Lung (tissue), 12 donors: ENCODE measurements around the gene TMEM231. TPM values are rescaled to one million over a fixed set of nuclear protein-coding genes. Genes with fewer than 3 reads are reported as not detected.

Source experiments
- ATAC-seq: fragments of 200-7000 bp; cut with Tn5 transposase; one replicate; pipeline ENCODE4 v1.9.1; 2020; ENCODE audit warnings: moderate number of reproducible peaks; ENCODE audit not compliant: insufficient read depth, low FRiP score
- DNase-seq, 3 donors: peaks; one replicate each; pipeline ENCODE4 v3.0.0-alpha.2; 2013 to 2017
- H3K27ac ChIP-seq, 2 donors: one replicate each; pipeline ENCODE4 v1.5.1; 2013; ENCODE audit warnings: mild to moderate bottlenecking in 2 of 2, moderate library complexity in 2 of 2, control low read depth in 1 of 2, inconsistent platforms in 1 of 2, low read depth in 1 of 2, low read length in 1 of 2
- H3K27me3 ChIP-seq, 3 donors: one replicate each; pipeline ENCODE4 v1.5.1; 2013; ENCODE audit warnings: low read length in 2 of 3; ENCODE audit not compliant: control insufficient read depth in 3 of 3, insufficient read depth in 3 of 3
- H3K36me3 ChIP-seq, 4 donors: one replicate each; pipeline ENCODE4 v1.5.1; 2013; ENCODE audit warnings: low read length in 4 of 4, mild to moderate bottlenecking in 1 of 4, moderate library complexity in 1 of 4; ENCODE audit not compliant: control insufficient read depth in 4 of 4, insufficient read depth in 4 of 4
- H3K4me1 ChIP-seq, 5 donors: one replicate each; pipeline ENCODE4 v1.5.1; 2013; ENCODE audit warnings: low read length in 5 of 5, mild to moderate bottlenecking in 2 of 5, moderate library complexity in 1 of 5; ENCODE audit not compliant: control insufficient read depth in 5 of 5, insufficient read depth in 5 of 5
- H3K4me3 ChIP-seq: one replicate; pipeline ENCODE4 v1.5.1; 2013; ENCODE audit warnings: mild to moderate bottlenecking, control low read depth, moderate library complexity
- H3K9ac ChIP-seq, 2 donors: one replicate each; pipeline ENCODE4 v1.5.1; 2013; ENCODE audit warnings: low read length in 2 of 2, control low read depth in 1 of 2; ENCODE audit not compliant: insufficient read depth in 1 of 2
- H3K9me3 ChIP-seq, 4 donors: one replicate each; pipeline ENCODE4 v1.5.1; 2013; ENCODE audit warnings: low read length in 3 of 4, mild to moderate bottlenecking in 1 of 4, moderate library complexity in 1 of 4; ENCODE audit not compliant: control insufficient read depth in 4 of 4, insufficient read depth in 3 of 4
- WGBS, 2 donors: extraction: QIAGEN DNeasy Blood & Tissue Kit; methylation state at CpG; one replicate each; pipeline ENCODE4 v1.1.7; 2013; 5-methylcytosine and 5-hydroxymethylcytosine counted together
- polyA plus RNA-seq, 2 donors: library from polyadenylated mRNA; stranded (reverse); fragments of 200-250 nt; gene quantifications; one replicate each; pipeline ENCODE4 v1.2.1, GENCODE V29; 2013
- total RNA-seq, 2 donors: library from RNA; depleted of rRNA in 1 of 2; stranded (reverse); fragments of >200 nt in 1 of 2; gene quantifications; one replicate each; pipeline ENCODE4 v1.2.1, GENCODE V29; 2014 to 2021
- TF ChIP-seq, protein P1 (sequence below): IDR thresholded peaks from 2 replicates; pipeline ENCODE4 v1.5.1; 2012; ENCODE audit warnings: mild to moderate bottlenecking; ENCODE audit errors: control extremely low read depth, extremely low read depth
- donor health status: control.
- donor health status: control.
- donor health status: Bipolar disorder and iron deficiency.
- donor health status: healthy.
- donor health status: DM: yes; HTN: yes; CAD: no.

The TMEM231 gene
- total and polyA plus RNA-seq, 4 donors: 9.3 to 88.5 (median 35.2) TPM

DNA sequence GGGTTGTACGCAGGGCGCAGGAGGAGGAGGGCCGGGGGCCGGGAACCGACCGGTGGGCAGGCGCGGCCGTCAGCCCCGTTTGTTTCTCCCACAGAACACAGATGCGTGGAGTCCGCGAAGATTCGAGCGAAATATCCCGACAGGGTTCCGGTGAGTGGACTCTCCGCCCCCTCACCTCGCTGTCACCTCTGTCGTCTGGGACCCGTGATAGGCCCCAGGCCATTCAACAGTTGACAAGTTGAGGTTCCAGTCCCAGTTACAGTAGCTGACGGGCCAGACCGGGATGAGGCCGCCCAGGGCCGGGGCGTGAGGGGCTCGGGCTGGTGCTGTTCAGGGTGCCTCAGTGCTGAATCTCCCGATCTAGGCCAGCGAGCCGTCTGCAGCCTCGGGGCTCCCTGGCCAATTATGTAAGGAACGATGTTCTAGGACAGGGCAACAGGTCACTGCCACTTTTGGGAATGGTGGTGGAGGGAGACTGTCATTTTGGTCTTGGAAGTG is 10.8 kb upstream of the TMEM231 start:
- Histone ChIP-seq H3K9me3 (no peaks in the 10 kb centered on the region), H3K4me1 (peaks cover 5 to 13% (median 10%) of the 10 kb centered on the region in 5 donors), H3K27ac (peak overlapping the region; percentile 88 to 89), H3K4me3 (peak overlapping the region; percentile 93), H3K27me3 (peaks cover 0 to 7% (median 0%) of the 10 kb centered on the region in 3 donors), H3K9ac (peak overlapping the region; percentile 70 to 81), H3K36me3 (peaks cover 0 to 39% (median 26%) of the 10 kb centered on the region in 4 donors)
- TF ChIP-seq, protein P1, sequence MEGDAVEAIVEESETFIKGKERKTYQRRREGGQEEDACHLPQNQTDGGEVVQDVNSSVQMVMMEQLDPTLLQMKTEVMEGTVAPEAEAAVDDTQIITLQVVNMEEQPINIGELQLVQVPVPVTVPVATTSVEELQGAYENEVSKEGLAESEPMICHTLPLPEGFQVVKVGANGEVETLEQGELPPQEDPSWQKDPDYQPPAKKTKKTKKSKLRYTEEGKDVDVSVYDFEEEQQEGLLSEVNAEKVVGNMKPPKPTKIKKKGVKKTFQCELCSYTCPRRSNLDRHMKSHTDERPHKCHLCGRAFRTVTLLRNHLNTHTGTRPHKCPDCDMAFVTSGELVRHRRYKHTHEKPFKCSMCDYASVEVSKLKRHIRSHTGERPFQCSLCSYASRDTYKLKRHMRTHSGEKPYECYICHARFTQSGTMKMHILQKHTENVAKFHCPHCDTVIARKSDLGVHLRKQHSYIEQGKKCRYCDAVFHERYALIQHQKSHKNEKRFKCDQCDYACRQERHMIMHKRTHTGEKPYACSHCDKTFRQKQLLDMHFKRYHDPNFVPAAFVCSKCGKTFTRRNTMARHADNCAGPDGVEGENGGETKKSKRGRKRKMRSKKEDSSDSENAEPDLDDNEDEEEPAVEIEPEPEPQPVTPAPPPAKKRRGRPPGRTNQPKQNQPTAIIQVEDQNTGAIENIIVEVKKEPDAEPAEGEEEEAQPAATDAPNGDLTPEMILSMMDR: no peak
- DNase-seq (peak in 2 of 3 donors; percentile 16 to 19), ATAC-seq (no peak)
- 2 to 5% methylated on average over 32 of the region's 32 CpGs for WGBS, 2 donors

DNA sequence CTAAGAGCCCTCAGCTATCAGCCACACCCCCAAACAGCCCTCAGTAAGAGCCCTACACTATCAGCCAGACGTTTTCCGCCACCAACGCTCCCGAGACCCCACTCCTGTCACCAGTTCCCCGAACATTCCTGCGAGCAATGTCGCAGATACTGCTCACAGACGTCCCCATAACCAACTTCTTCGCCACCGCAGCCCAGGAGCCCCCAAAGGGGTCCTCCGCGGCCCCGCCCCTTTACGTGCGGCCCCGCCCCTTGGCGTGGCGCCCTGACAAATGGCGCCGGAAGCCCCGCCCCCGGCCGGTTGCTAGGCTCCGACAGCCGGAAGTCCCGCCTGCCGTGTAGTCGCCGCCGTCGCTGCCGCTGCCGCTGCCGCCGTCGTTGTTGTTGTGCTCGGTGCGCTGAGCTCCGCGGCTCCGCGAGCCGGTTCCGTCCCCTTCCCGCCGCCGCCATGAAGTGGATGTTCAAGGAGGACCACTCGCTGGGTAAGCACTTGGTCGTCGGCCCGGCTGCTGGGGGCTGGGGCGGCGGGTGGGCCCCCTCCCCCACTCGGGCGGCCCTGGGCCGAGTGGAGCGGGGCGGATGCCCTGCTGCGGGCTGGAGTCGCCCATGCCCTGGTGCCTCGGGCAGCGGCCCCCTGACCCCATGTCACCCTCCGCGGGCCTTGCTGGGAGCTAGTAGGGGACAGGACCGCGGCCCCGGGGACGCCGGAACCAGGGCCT is 10.1 kb upstream of the TMEM231 start, which contains the start of gene GABARAPL2:
Gene GABARAPL2 (plus strand): TSS at position 340 of the 718 bp plus-strand sequence. CDS start 108 bp downstream, at position 448.
- WGBS, 2 donors: 0 to 1% methylated on average over 58 to 69 of the region's 69 CpGs
- peaks cover 5 to 13% (median 10%) of the 10 kb centered on the region in 5 donors for H3K4me1 ChIP-seq
- DNase-seq (peak; percentile 89 to 93 (median 90)), ATAC-seq (peak; percentile 91)
- TF ChIP-seq, protein P1: no peak
- H3K27me3 ChIP-seq: peaks cover 0 to 7% (median 0%) of the 10 kb centered on the region in 3 donors
- peak within 1 kb of the TSS; percentile 93 for H3K4me3 ChIP-seq
- no peaks in the 10 kb centered on the region for H3K9me3 ChIP-seq
- peak within 1 kb of the TSS; percentile 70 to 93 for H3K9ac ChIP-seq
- peak within 1 kb of the TSS; percentile 88 to 89 for H3K27ac ChIP-seq
- H3K36me3 ChIP-seq: peaks cover 0 to 37% (median 25%) of the 10 kb centered on the region in 4 donors

DNA sequence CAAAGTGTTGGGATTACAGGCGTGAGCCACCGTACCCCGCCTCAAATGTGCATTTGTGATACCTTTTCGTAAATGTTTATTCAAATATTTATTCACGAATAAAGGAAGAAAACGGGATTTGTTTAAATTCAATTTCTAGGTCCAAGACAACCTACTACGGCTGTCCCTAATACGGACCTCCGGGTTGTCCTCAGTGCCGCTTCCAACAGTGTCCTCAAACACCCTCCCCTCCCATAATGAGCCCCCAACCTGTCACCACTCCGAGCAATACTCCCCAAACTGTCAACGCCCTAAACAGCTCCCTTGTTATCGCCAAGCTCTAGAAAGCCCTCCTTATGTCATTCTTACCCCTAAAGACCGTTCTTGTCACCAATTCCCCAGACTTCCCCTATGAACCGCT is 9.6 kb upstream of the TMEM231 start:
- Histone ChIP-seq H3K4me1 (peaks cover 4 to 13% (median 10%) of the 10 kb centered on the region in 5 donors), H3K4me3 (peak overlapping the region; percentile 48), H3K27ac (peak overlapping the region; percentile 33 to 89), H3K36me3 (peaks cover 0 to 32% (median 21%) of the 10 kb centered on the region in 4 donors), H3K27me3 (peaks cover 0 to 7% (median 0%) of the 10 kb centered on the region in 3 donors), H3K9me3 (no peaks in the 10 kb centered on the region), H3K9ac (peak overlapping the region in 1 of 2 donors; percentile 93)
- ATAC-seq (no peak), DNase-seq (no peak)
- TF ChIP-seq, protein P1: no peak
- 16 to 22% methylated on average over 15 of the region's 15 CpGs for WGBS, 2 donors
